Testis (tissue), 2 donors: ENCODE measurements around the gene PLCB2.

Experiments
- POLR2A ChIP-seq: fragments of 450-650 bp; IDR thresholded peaks from one replicate; pipeline ENCODE4 v1.6.1; 2017; ENCODE audit warnings: antibody characterized with exemption, mild to moderate bottlenecking, moderate library complexity
- TF ChIP-seq, protein P1 (sequence below), 3 experiments: fragments of 450-650 bp in 2 of 3; fragments of 200-600 bp in 1 of 3; sonication (generic) in 1 of 3; IDR thresholded peaks; one replicate each; pipeline ENCODE4 v1.5.1; 2016 to 2019; ENCODE audit warnings: antibody characterized with exemption in 3 of 3, mild to moderate bottlenecking in 2 of 3, moderate library complexity in 1 of 3

DNA sequence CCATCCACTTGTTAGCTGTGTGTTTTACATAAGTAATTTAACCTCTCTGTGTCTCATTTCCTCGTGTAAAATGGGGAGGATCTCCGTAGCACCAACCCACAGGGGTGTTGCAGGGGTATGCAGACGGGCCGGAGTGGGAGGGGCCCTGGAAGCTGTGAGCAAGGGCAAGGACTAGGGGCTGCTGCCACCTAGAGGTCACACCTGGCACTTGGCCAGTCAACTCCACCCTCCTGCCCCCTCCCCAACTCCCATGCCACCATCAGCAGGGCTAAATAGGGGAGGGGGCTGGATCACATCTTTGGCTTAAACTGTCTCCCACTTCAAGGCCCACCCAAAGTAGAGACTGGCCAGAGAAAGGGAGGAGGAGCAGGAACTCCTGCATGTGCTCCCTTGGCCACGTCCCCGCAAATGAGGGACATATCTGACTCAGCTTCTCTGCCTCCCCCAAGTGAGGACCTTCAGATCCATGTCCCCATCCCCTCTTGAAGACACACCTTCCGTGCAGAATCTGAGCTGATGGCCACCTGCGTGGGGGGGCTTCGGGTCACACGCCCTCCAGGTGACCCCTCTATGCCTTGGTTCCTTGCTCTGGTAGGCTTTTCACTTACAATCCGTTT is 30.4 kb upstream of the PLCB2 start:
- TF ChIP-seq, protein P1, sequence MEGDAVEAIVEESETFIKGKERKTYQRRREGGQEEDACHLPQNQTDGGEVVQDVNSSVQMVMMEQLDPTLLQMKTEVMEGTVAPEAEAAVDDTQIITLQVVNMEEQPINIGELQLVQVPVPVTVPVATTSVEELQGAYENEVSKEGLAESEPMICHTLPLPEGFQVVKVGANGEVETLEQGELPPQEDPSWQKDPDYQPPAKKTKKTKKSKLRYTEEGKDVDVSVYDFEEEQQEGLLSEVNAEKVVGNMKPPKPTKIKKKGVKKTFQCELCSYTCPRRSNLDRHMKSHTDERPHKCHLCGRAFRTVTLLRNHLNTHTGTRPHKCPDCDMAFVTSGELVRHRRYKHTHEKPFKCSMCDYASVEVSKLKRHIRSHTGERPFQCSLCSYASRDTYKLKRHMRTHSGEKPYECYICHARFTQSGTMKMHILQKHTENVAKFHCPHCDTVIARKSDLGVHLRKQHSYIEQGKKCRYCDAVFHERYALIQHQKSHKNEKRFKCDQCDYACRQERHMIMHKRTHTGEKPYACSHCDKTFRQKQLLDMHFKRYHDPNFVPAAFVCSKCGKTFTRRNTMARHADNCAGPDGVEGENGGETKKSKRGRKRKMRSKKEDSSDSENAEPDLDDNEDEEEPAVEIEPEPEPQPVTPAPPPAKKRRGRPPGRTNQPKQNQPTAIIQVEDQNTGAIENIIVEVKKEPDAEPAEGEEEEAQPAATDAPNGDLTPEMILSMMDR (IDR thresholded peaks at IDR 0.05): peak; percentile 31 to 54 (median 39)
- no peak for TF ChIP-seq POLR2A
